UCSD-AML1 (cell line): Measurements from ENCODE around the gene TEX53.
A peak's percentile ranks its signal among the peaks of the same experiment; 100 is the strongest.

Experiments used
- DNase-seq: peaks from one replicate; lab custom pipeline; 2025; ENCODE audit not compliant: unreplicated experiment; lab: John Stamatoyannopoulos, UW

The TEX53 gene

DNA sequence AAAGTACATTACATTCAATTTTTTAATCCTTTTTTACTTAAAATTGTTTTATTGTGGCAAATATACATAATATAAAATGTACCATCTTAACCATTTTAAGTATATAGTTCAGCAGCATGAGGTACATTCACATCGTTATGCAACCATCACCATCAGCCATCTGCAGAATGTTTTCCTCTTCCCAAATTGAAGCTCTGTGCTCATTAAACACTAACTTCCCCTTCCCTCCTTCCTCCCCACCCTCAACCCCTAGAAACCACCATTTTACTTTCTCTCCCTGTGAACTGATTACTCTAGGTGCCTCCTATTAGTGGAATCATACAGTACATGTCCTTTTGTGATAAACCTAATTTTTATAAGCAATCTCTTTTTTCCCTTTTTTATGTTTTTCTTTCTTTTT is 15.6 kb downstream of the TEX53 start:
- no peak for DNase-seq

DNA sequence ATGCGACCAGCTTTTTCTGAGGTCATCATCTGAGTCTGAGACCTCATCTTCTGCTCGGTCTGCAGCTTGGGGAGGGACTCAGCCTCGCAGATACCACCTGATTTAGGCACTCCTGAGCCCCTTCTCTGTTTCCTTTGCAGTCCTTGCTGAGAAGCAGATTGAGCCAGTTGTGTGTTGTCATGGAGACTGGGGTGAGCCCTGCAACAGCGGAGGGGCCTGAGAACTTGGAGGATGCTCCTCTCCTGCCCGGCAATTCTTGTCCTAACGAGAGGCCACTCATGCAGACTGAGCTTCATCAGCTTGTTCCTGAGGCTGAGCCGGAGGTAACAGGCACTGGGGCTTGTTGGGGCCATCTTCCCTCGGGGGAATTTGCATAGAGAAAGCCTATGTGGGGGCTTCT is 19.2 kb downstream of the TEX53 start:
- no peak for DNase-seq

- DNase-seq, result no peak
Observed at GRCh38 chr9:114634387-114634786, 23.2 kb downstream of the TEX53 start.

DNA sequence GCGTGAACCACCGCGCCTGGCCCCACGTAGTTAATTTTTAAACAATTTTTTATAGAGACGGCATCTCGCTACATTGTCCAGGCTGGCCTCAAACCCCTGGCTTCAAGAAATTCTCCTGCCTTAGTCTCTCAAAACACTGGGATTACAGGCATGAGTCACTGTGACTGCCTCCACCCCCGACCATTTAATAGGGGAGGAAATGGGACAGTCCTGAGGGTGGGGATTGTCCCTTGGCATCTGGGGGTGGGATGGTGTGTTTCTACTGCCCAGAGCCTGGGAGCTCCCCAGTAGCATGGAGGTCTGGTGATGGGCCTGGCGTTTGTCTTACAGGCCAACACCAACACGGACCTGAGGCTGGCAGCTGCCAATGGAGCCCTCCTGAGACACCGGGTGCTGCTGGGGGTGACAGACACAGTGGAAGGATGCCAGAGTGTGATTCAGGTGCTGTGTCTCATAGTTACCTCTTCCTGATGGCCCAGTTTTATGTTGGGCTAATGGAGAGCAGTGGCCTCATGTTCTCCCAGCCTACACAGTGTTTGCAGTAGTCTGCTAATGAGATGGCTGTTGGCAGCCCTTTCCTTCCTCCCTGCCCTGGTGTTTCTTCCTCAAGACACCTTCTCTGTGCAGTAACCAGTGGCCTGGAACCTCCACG is 24.0 kb downstream of the TEX53 start:
- DNase-seq, result no peak

- DNase-seq, result no peak
Observed at GRCh38 chr9:114631166-114631565, 26.4 kb downstream of the TEX53 start.

DNA sequence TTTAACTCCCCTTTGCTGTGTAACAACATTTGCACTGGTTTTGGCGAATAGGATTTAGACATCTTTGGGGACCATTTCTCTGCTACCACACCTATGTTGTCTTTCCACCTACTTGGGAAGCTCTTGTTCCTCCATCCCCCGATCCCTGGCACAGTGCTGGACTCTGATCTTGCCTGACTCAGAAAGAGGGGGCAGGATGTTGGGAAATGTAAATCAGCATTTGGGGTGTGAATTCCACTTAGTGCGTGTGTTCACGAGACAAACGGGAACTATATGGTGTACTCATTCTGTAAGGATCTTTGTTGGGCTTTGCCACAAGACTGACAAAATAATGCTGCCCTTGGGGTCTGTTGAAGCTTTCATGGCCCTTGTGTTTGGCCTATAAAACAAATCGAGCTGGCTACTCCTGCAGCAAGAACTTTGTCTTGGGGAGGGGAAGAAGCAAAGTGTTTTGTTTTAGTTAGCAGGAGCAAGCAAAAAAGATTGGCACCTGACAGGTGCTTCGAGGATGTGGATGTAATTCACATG is 28.0 kb downstream of the TEX53 start:
- no peak for DNase-seq

GRCh38 chr9:114627553-114627952 is 30.1 kb downstream of the TEX53 start:
- no peak for DNase-seq

DNA sequence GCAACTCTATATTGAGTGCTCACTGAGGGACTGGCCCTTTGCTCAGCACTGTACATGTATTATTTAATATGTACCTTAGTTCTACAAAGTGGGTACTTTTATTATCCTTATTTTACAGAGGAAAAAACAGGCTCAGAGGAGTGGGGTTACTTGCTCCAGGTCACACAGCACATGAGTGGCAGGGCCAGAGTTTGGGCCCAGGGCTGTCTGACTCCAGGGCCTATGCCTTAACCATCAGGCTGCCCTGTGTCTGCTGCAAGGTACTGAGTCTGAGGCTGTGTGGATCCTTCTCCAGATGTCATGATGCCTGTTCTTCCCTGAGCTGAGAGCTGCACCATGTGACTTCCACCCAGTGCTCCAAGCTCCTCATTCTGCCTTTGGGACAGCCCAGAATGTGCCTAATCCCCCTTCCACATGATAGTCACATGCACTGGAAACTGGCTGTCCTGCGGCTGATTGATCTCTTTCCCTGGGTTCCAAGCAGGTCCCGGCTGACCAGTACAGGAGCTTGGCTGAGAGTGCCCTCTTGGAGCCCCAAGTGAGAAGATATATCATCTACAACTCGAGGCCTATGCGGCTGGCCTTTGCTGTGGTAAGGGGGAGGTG is 31.1 kb downstream of the TEX53 start:
- DNase-seq, result no peak

- DNase-seq, result no peak
Observed at GRCh38 chr9:114624677-114625076, 32.9 kb downstream of the TEX53 start.

DNA sequence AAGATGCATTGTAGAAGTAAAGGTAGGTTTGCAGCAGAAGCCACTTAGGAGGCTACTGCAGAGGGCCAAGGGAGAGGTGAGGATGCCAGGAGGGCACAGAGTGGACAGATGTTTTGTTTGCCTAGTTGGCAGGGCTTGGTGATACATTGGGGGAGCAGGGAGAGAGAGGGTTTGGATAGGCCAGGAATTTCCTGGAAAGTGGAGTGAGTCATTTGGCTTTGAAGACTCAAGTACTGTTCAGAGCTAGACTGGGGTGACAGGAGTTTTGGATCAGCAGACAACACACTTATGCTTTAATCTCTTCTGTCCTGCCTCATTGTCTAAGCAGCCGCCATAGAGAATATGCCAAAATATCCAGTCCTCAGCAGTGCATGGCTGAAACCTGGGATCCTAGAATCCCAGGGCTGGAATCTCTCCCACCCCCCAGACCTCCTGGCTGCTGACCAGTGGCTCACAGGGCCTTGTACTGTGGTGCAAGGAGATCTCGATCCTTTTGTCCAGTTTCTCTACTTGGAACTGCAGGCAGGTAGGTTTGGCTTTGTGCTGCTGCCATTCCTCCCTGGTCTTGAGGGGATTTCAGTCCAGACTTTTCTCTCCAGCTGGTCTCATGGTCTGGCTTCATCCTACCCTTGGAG is 35.5 kb downstream of the TEX53 start:
- DNase-seq, result no peak

- no peak for DNase-seq
Observed at GRCh38 chr9:114621561-114621960, 36.0 kb downstream of the TEX53 start.

DNA sequence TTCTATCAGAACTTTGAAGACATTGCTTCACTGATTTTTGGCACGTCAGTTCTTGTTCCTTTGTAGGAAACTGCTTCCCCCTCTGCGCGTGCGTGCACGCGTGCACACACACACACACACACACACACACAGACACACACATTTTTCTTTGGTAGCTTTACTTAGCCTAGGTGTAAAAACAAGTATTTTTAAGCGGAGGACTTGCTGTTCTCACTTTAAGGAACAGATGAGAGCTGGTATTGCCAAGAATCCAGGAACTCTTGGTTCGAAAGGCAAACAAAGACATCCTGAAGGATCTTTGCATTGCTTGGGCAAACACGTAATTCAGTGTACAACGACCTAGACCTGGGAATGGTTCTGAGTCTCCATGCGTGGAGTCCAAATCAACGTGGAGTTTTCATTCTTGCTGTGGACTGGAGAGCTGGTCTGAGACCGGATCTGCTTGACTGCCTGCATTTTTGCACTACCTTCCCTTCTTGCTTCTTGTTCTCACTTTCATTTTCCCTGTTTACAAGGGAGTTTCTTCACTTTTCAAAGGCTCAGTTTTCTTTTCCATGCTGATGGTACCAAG is 38.3 kb downstream of the TEX53 start:
- no peak for DNase-seq

GRCh38 chr9:114616684-114617520 is 40.7 kb downstream of the TEX53 start:
- peak; percentile 75 for DNase-seq

DNA sequence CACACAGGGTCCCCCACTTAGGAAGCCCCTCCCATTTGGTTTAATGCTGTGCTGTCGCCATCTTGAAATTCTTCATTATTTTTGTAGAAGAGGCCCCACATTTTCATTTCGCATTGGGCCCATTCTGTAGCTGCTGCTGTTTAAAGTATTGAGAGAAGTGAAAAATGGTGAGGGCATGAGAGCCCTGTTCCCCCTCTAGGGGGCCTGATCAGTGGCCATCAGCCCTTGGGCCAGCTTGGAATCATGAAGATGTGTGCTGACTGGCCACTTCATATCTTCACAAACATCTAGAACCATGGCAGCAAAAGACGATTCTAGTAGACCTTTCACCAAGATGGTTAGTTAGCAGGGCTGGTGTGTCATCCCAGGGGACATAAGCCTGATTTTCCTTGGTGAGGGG is 43.2 kb downstream of the TEX53 start:
- DNase-seq, result no peak

DNA sequence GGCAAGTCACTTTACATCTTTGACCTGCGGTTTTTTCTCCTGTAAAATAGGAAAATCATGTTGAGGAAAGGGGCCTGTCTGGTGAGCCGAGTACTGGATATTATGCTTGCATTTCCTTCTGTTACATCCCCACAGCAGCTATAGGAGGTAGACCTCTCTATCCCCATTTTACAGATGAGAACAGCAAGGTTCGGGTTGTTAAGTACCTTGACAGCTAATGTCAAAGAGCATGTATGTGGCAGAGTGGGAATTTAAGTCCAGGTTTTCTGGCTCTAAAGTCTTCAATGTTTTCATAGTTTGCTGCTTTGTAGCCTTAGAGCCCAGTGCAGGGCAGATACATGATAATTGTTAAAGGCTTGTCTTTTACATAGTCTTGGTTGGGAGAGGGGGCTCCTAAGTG is 43.7 kb downstream of the TEX53 start:
- DNase-seq, result no peak

DNA sequence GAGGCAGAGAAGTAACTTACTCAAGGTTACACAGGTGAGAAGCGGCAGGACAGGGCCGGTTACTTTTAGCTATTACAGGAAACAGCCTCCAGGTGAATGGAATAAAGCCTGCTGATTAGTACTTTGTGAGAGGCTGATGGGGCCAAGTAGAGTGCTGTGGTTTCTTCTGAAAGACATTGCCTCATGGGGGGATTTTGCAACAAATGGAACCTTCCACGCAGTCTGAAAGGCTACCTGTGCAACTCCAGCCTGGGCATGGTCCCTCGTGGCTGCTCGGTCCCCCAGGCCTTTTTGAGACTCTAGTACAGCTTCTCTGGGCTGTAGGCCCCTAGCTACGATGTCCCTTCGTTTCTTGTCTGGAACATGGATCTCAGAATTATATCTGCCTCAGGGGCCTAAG is 44.5 kb downstream of the TEX53 start:
- no peak for DNase-seq

DNA sequence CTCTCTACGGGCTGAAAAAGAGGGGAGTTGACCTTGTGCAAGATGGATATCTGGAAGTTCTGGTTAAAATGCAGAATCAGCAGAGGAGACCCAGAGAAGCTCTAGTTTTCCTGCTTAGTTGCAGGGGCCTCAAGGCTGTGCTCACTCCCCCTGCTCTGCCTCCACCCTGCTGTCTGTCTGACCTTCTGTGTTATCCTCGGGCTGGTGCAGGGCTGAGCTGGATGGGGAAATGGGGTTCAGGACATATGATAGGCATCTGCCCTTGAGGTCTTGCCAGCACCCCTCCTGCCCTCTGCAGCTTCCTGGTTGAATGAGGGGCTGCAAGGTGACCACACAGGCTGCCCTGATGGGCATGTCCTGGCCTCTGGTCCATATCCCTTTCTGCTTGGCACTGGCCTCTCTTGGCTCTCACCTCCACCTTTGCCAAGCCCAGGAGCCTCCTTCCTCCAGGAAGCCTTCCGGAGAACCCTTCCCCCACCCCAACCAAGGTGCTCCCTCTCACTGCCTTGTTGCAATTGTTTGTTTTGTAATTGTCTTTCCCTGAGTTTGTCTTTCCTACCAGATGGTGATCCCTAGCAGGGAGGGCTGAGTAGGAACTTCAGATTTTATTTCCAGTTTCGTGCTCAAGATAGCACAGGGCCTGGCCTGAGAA is 45.2 kb downstream of the TEX53 start:
- DNase-seq, result no peak

GRCh38 chr9:114611516-114612271 is 45.9 kb downstream of the TEX53 start:
- peak; percentile 48 for DNase-seq

GRCh38 chr9:114608525-114608796 is 49.1 kb downstream of the TEX53 start:
- DNase-seq, result no peak
